HepG2 (cell line): Measurements from ENCODE around the gene U2AF1L4. TPM values are rescaled to one million over a fixed set of nuclear protein-coding genes. Genes with fewer than 3 reads are reported as not detected.
A peak's percentile ranks its signal among the peaks of the same experiment; 100 is the strongest.

ENCODE experiments used
- ATAC-seq: fragments of 200-7000 bp; cut with Tn5 transposase; 3 replicates; pipeline ENCODE4 v1.9.1; 2020; ENCODE audit warnings: mild to moderate bottlenecking, moderate library complexity
- Bru-seq: library from RNA; stranded (reverse); fragments of 400-500 nt; gene quantifications from one replicate; lab custom pipeline; 2021; lab: Mats Ljungman, UMichigan
- BruChase-seq, 2 experiments: library from RNA; stranded (reverse); fragments of 400-500 nt; gene quantifications; one replicate each; lab custom pipeline; 2021; lab: Mats Ljungman, UMichigan
- BruUV-seq: library from RNA; stranded (reverse); fragments of 400-500 nt; replicated peaks from 2 replicates; lab custom pipeline; 2021; lab: Mats Ljungman, UMichigan
- CTCF ChIA-PET: fragments of 300-600 bp; formaldehyde crosslinking; extraction: SDS; loops from one replicate; lab custom pipeline; 2021; ENCODE audit warnings: low total read pairs, inconsistent platforms, low intra/inter-chr PET ratio; lab: Yijun Ruan, JAX
- POLR2A ChIA-PET: fragments of 350-600 bp; sonication (Branson Sonifier 250); formaldehyde crosslinking; loops from one replicate; lab custom pipeline; 2020; ENCODE audit warnings: antibody characterized with exemption, inconsistent platforms; lab: Yijun Ruan, JAX
- DNase-seq: peaks from one replicate; pipeline ENCODE4 v3.0.0-alpha.2; 2015; ENCODE audit warnings: low spot score
- FAIRE-seq: peaks from 3 replicates; lab custom pipeline; 2011; peaks lifted over from hg19 to GRCh38; lab: Jason Lieb, UNC
- H2AFZ ChIP-seq: one replicate; pipeline ENCODE4 v1.6.1; 2011; ENCODE audit warnings: low read length, inconsistent platforms
- H3K27ac ChIP-seq: fragments of 300-600 bp; 3 replicates; pipeline ENCODE4 v1.8.0; 2011; ENCODE audit warnings: mixed run types, mild to moderate bottlenecking, mixed read lengths, low read length, inconsistent platforms; ENCODE audit not compliant: insufficient read depth; ENCODE audit errors: extremely low read length
- H3K27me3 ChIP-seq, 2 experiments: fragments of 200-600 bp in 1 of 2; 2 replicates in 1 of 2; 3 replicates in 1 of 2; pipeline versions ENCODE4 v1.6.0 to v1.8.0; 2011; ENCODE audit warnings: low read length in 2 of 2, mild to moderate bottlenecking in 2 of 2, moderate library complexity in 2 of 2, inconsistent platforms in 1 of 2; ENCODE audit not compliant: insufficient read depth in 2 of 2, control insufficient read depth in 1 of 2
- H3K36me3 ChIP-seq, 2 experiments: fragments of 200-600 bp in 1 of 2; replicated peaks in 1 of 2; 2 replicates in 1 of 2; 3 replicates in 1 of 2; pipeline versions ENCODE4 v1.5.1 to v1.8.0; 2011; ENCODE audit warnings: low read length in 2 of 2, inconsistent platforms in 1 of 2; ENCODE audit not compliant: insufficient read depth in 2 of 2, control insufficient read depth in 1 of 2
- H3K4me1 ChIP-seq: 2 replicates; pipeline ENCODE4 v1.5.1; 2012; ENCODE audit warnings: low read length, inconsistent platforms; ENCODE audit not compliant: insufficient read depth
- H3K4me2 ChIP-seq: 2 replicates; pipeline ENCODE4 v1.6.0; 2011; ENCODE audit warnings: low read depth, low read length, inconsistent platforms
- H3K4me3 ChIP-seq, 3 experiments: fragments of 200-600 bp in 1 of 3; sonication (generic), shearing (Covaris generic) in 1 of 3; replicated peaks in 1 of 3; 2 replicates each; pipeline ENCODE4 v1.5.1; 2011 to 2016; ENCODE audit warnings: low read length in 3 of 3, inconsistent platforms in 2 of 3, low read depth in 2 of 3, mild to moderate bottlenecking in 2 of 3, control low read depth in 1 of 3, mixed read lengths in 1 of 3; ENCODE audit not compliant: insufficient read depth in 1 of 3
- H3K79me2 ChIP-seq: one replicate; pipeline ENCODE4 v1.6.1; 2011; ENCODE audit warnings: low read length, inconsistent platforms; ENCODE audit not compliant: insufficient read depth
- H3K9ac ChIP-seq: 2 replicates; pipeline ENCODE4 v1.6.0; 2011; ENCODE audit warnings: mild to moderate bottlenecking, low read depth, low read length, inconsistent platforms; ENCODE audit not compliant: insufficient read depth
- H3K9me3 ChIP-seq: 2 replicates; pipeline ENCODE4 v1.5.1; 2012; ENCODE audit warnings: mild to moderate bottlenecking, low read length
- H4K20me1 ChIP-seq: 2 replicates; pipeline ENCODE4 v1.6.0; 2011; ENCODE audit warnings: inconsistent platforms, mild to moderate bottlenecking, low read length, moderate library complexity; ENCODE audit not compliant: insufficient read depth
- BCL6 ChIP-seq: IDR thresholded peaks from 2 replicates; pipeline ENCODE4 v1.6.1; 2016; ENCODE audit warnings: missing genetic modification reagents, missing compliant biosample characterization
- CBX2 ChIP-seq, 2 experiments: fragments of 200-600 bp in 1 of 2; sonication (generic); formaldehyde crosslinking in 1 of 2; IDR thresholded peaks; 2 replicates each; pipeline versions ENCODE4 v1.7.0 to v1.8.1; 2018 to 2022; ENCODE audit warnings: low read depth in 2 of 2, low read length in 1 of 2, mild to moderate bottlenecking in 1 of 2, missing genetic modification reagents in 1 of 2
- HMGA1 ChIP-seq: sonication (generic); formaldehyde crosslinking; conservative IDR thresholded peaks from 2 replicates; pipeline ENCODE4 v1.4.0; 2020; ENCODE audit warnings: missing genetic modification reagents
- MED8 ChIP-seq: sonication (generic); formaldehyde crosslinking; IDR thresholded peaks from 2 replicates; pipeline ENCODE4 v1.8.1; 2023; ENCODE audit warnings: mild to moderate bottlenecking, missing genetic modification reagents; ENCODE audit not compliant: insufficient replicate concordance
- PTBP1 ChIP-seq: fragments of 200-400 bp; formaldehyde crosslinking; IDR thresholded peaks from 2 replicates; pipeline ENCODE4 v1.6.1; 2018; ENCODE audit warnings: low read length, low read depth; ENCODE audit not compliant: poor library complexity, severe bottlenecking
- SNRNP70 ChIP-seq: fragments of 200-400 bp; formaldehyde crosslinking; IDR thresholded peaks from 2 replicates; pipeline ENCODE4 v1.6.1; 2017; ENCODE audit warnings: mild to moderate bottlenecking, low read depth, low read length, moderate library complexity
- ZBTB3 ChIP-seq: sonication (generic); formaldehyde crosslinking; IDR thresholded peaks from 2 replicates; pipeline ENCODE4 v1.4.0; 2020; ENCODE audit warnings: low read depth, mild to moderate bottlenecking, moderate library complexity, missing genetic modification reagents, borderline replicate concordance
- ZC3H4 ChIP-seq: sonication (generic); formaldehyde crosslinking; IDR thresholded peaks from 2 replicates; pipeline ENCODE4 v1.4.0; 2020; ENCODE audit warnings: missing genetic modification reagents, borderline replicate concordance
- ZFP37 ChIP-seq: sonication (generic); formaldehyde crosslinking; IDR thresholded peaks from 2 replicates; pipeline ENCODE4 v1.4.0; 2020; ENCODE audit warnings: missing genetic modification reagents, borderline replicate concordance
- WGBS: methylation state at CpG from one replicate; pipeline ENCODE4 v1.1.6; 2017; ENCODE audit warnings: low lambda C conversion rate; 5-methylcytosine and 5-hydroxymethylcytosine counted together
- in situ Hi-C: cut with HindIII; loops from 2 replicates; pipeline ENCODE4 v1.10.0; 2017; ENCODE audit warnings: low pct_unique_long_range_greater_than_20kb; ENCODE audit not compliant: extremely low pct_ligation_motif_present
- intact Hi-C: fragments of 100-400 bp; cut with micrococcal nuclease; formaldehyde crosslinking; loops from one replicate; pipeline ENCODE4 v1.10.0; 2022; ENCODE audit not compliant: unreplicated experiment
- long read RNA-seq, 2 experiments: library from RNA in 1 of 2; library from polyadenylated mRNA in 1 of 2; stranded (forward) in 1 of 2; unstranded in 1 of 2; transcript quantifications; one replicate each; pipeline ENCODE4 v2.0.0, GENCODE V29; 2019 to 2022
- polyA minus RNA-seq, 3 experiments: library from RNA; depleted of rRNA, polyadenylated mRNA; stranded (reverse); fragments of >200 nt; gene quantifications; 2 replicates each; pipeline ENCODE4 v1.2.3, GENCODE V29; 2011; ENCODE audit warnings: low replicate concordance in 1 of 3
- polyA plus RNA-seq, 8 experiments: library from polyadenylated mRNA; depleted of rRNA in 3 of 8; stranded (reverse) in 7 of 8; unstranded in 1 of 8; fragments of >200 nt; fragmentation: Illumina TruSeq in 4 of 8; extraction: Trizol in 4 of 8; gene quantifications; 2 replicates each; pipeline versions ENCODE4 v1.2.1 to v1.2.3, GENCODE V29; 2011 to 2016; ENCODE audit warnings: low read depth in 4 of 8, missing spikeins in 1 of 8, mixed read lengths in 1 of 8; ENCODE audit not compliant: insufficient read depth in 1 of 8
- total RNA-seq, 5 experiments: library from RNA; depleted of rRNA; stranded (reverse); fragments of >200 nt; fragmentation: Illumina TruSeq; extraction: Trizol; gene quantifications; 2 replicates each; pipeline ENCODE4 v1.2.3, GENCODE V29; 2016; ENCODE audit warnings: low read depth in 1 of 5
- TF ChIP-seq, protein P1 (sequence below): sonication (generic); formaldehyde crosslinking; IDR thresholded peaks from 2 replicates; pipeline ENCODE4 v1.4.0; 2020; ENCODE audit warnings: missing genetic modification reagents, borderline replicate concordance

Gene U2AF1L4, protein sequence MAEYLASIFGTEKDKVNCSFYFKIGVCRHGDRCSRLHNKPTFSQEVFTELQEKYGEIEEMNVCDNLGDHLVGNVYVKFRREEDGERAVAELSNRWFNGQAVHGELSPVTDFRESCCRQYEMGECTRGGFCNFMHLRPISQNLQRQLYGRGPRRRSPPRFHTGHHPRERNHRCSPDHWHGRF
- total RNA-seq (2016; rRNA removed; fragmentation: Illumina TruSeq; extraction: Trizol) (4.7 and 7.9 TPM in 2 replicates), polyA plus RNA-seq (2011; rRNA removed) (14.2 and 15.4 TPM in 2 replicates), polyA minus RNA-seq (2011; rRNA and poly(A)+ RNA removed; ENCODE audit: low replicate concordance) (9.3 and 10.1 TPM in 2 replicates), Bru-seq, nascent RNA (percentile 50 among the genes with signal in this experiment), BruChase-seq, experiment 1, labeled RNA remaining after a 6-hour chase (percentile 75 among the genes with signal in this experiment), BruChase-seq, experiment 2, labeled RNA remaining after a 2-hour chase (percentile 67 among the genes with signal in this experiment)
- 2.5 and 3.0 TPM in 2 replicates for total RNA-seq (2016; cell fraction: cytosol; rRNA removed; fragmentation: Illumina TruSeq; extraction: Trizol; ENCODE audit: low read depth)
- 3.4 and 7.8 TPM in 2 replicates for total RNA-seq (2016; cell fraction: insoluble cytoplasmic fraction; rRNA removed; fragmentation: Illumina TruSeq; extraction: Trizol)
- 4.2 and 5.2 TPM in 2 replicates for total RNA-seq (2016; cell fraction: membrane; rRNA removed; fragmentation: Illumina TruSeq; extraction: Trizol)
- 8.5 and 9.9 TPM in 2 replicates for total RNA-seq (2016; cell fraction: nucleus; rRNA removed; fragmentation: Illumina TruSeq; extraction: Trizol)
- polyA plus RNA-seq (2011; cell fraction: cytosol; rRNA removed): 6.5 and 9.4 TPM in 2 replicates
- polyA plus RNA-seq (2011; cell fraction: nucleus; rRNA removed): 90.7 and 113 TPM in 2 replicates
- polyA plus RNA-seq (2012): 8.2 and 8.6 TPM in 2 replicates
- polyA plus RNA-seq (2016; cell fraction: cytosol; fragmentation: Illumina TruSeq; extraction: Trizol; ENCODE audit: low read depth): 3.5 and 5.0 TPM in 2 replicates
- 4.8 and 6.9 TPM in 2 replicates for polyA plus RNA-seq (2016; cell fraction: insoluble cytoplasmic fraction; fragmentation: Illumina TruSeq; extraction: Trizol; ENCODE audit: low read depth)
- 5.2 and 5.8 TPM in 2 replicates for polyA plus RNA-seq (2016; cell fraction: membrane; fragmentation: Illumina TruSeq; extraction: Trizol; ENCODE audit: low read depth)
- 36.4 and 41.6 TPM in 2 replicates for polyA plus RNA-seq (2016; cell fraction: nucleus; fragmentation: Illumina TruSeq; extraction: Trizol; ENCODE audit: insufficient read depth, low read depth)
- polyA minus RNA-seq (2011; cell fraction: cytosol; rRNA and poly(A)+ RNA removed): 1.6 and 1.9 TPM in 2 replicates
- 17.0 and 19.3 TPM in 2 replicates for polyA minus RNA-seq (2011; cell fraction: nucleus; rRNA and poly(A)+ RNA removed)
- long read RNA-seq, experiment 1, partial matches to known transcripts: 0 of 2 reads
- long read RNA-seq, experiment 1, other reads (novel, unspliced or antisense): 0 of 2 reads
- long read RNA-seq, experiment 2, partial matches to known transcripts: 1 of 6 reads
- long read RNA-seq, experiment 2, other reads (novel, unspliced or antisense): 5 of 6 reads

DNA sequence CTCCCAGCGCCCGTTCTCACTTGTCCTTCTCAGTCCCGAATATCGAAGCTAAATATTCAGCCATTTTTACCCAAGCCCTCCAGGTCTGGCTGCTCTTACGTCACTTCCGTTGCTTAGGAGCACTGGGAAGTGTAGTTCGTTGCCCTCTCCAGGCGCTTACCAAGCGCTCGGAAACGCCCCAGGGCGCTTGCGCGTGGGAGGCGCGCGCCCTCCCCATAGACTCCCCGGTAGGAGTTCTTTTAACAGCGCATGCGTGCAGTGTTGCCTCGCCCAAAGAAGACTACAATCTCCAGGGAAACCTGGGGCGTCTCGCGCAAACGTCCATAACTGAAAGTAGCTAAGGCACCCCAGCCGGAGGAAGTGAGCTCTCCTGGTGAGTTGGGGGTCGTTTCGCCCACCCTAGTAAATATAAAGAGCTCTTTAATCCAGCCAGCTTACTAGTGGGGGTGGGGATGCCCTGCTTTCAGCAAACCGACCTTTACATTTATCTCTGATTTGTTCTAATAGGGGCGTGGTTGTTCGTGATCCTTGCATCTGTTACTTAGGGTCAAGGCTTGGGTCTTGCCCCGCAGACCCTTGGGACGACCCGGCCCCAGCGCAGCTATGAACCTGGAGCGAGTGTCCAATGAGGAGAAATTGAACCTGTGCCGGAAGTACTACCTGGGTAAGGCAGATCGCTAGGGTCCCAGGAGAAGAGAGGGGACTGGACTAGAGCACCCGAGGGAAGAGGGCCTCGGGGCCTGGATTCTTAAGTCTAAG is at the start of gene U2AF1L4, which contains the start of gene PSENEN:
TSS of gene U2AF1L4 (minus strand) at position 91 of the 759 bp plus-strand sequence. CDS start at position 64, 27 bp downstream.
TSS of gene PSENEN (plus strand) at position 324 of the 759 bp plus-strand sequence. CDS start at position 604, 280 bp downstream.
- DNase-seq: peak; percentile 99
- Histone ChIP-seq H3K79me2 (peaks cover 20% of the 10 kb centered on the region), H3K36me3 (no peaks in the 10 kb centered on the region), H3K27ac (peak within 1 kb of the TSS; percentile 94), H3K9ac (peak within 1 kb of the TSS; percentile 84), H2AFZ (no peak within 1 kb of the TSS), H3K4me3 (peak within 1 kb of the TSS; percentile 82 to 99 (median 96)), H3K4me2 (peak within 1 kb of the TSS; percentile 94), H4K20me1 (no peaks in the 10 kb centered on the region), H3K27me3 (no peaks in the 10 kb centered on the region; a peak in 1 of 5 replicates), H3K4me1 (peaks cover 51% of the 10 kb centered on the region), H3K9me3 (no peaks in the 10 kb centered on the region)
- ChIA-PET POLR2A (interaction anchor here (0.6 to 1.9 kb wide), 10 partner anchors 12 to 140 kb away, joined by 3 to 11 read pairs (median 4); partner anchors contain the start of genes COX6B1, HSPB6 and PROSER3), CTCF (no interaction called here)
- in situ Hi-C loops: no loop called here
- peak; percentile 86 for FAIRE-seq
- intact Hi-C loops: loop anchor here (10.0 kb wide), 1 partner anchor 51 kb away; no protein-coding TSS in a partner anchor
- no TSS peak for BruUV-seq
- WGBS: 0% methylated on average over 17 of the region's 40 CpGs
- ATAC-seq: peak; percentile 53
- TF ChIP-seq ZBTB3 (CRISPR knock-in tag): no peak
- TF ChIP-seq MED8 (CRISPR knock-in tag): no peak
- TF ChIP-seq ZC3H4 (CRISPR knock-in tag): no peak
- TF ChIP-seq ZFP37 (CRISPR knock-in tag): no peak
- no peak for TF ChIP-seq SNRNP70
- no peak for TF ChIP-seq CBX2 (IDR thresholded peaks at IDR 0.05; ENCODE audit: low read depth, low read length)
- no peak for TF ChIP-seq CBX2 (CRISPR knock-in tag; IDR thresholded peaks at IDR 0.05; ENCODE audit: low read depth)
- no peak for TF ChIP-seq BCL6 (CRISPR knock-in tag)
- no peak for TF ChIP-seq PTBP1
- TF ChIP-seq, protein P1, sequence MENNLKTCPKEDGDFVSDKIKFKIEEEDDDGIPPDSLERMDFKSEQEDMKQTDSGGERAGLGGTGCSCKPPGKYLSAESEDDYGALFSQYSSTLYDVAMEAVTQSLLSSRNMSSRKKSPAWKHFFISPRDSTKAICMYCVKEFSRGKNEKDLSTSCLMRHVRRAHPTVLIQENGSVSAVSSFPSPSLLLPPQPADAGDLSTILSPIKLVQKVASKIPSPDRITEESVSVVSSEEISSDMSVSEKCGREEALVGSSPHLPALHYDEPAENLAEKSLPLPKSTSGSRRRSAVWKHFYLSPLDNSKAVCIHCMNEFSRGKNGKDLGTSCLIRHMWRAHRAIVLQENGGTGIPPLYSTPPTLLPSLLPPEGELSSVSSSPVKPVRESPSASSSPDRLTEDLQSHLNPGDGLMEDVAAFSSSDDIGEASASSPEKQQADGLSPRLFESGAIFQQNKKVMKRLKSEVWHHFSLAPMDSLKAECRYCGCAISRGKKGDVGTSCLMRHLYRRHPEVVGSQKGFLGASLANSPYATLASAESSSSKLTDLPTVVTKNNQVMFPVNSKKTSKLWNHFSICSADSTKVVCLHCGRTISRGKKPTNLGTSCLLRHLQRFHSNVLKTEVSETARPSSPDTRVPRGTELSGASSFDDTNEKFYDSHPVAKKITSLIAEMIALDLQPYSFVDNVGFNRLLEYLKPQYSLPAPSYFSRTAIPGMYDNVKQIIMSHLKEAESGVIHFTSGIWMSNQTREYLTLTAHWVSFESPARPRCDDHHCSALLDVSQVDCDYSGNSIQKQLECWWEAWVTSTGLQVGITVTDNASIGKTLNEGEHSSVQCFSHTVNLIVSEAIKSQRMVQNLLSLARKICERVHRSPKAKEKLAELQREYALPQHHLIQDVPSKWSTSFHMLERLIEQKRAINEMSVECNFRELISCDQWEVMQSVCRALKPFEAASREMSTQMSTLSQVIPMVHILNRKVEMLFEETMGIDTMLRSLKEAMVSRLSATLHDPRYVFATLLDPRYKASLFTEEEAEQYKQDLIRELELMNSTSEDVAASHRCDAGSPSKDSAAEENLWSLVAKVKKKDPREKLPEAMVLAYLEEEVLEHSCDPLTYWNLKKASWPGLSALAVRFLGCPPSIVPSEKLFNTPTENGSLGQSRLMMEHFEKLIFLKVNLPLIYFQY: no peak
- TF ChIP-seq HMGA1 (CRISPR knock-in tag): no peak
